ENCODE results near the gene RASL10B.

The RASL10B gene

DNA sequence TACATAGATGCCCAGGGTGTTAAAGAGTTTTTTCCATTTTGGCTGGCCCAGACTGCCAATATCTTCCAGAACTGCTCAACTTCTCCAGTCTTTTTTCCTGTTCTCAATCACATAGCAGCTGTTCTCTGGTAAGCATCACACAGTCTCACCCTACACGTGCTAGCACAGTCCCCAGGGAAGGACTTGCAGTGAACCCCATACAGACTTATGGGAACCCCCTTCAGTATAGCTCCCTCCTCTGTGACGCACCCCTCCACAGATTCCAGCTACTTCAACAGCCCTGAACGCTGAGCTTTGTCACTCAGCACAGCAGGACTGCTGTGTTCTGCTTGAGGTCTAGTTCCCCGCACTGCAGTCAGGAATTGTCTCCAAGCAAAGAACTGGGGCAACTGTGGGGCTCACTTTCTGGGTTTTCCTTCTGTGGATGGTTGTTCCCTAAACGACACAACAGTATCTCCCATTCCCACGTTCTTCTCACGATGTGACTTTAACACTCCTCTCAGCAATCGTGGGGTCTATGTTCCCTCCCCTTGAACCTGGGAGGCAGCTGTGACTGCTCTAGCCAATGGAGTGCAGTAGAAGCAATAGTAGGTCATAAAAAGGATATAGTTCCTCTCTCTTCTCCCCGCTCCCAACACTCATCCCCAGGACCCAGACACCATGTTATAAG, 60.4 kb downstream of the RASL10B start:
- DNase-seq: no peak
